Esophagus (tissue), 2 donors: Measurements from ENCODE around the gene FBXL7. TPM values are rescaled to one million over a fixed set of nuclear protein-coding genes. Genes with fewer than 3 reads are reported as not detected.

Source experiments
- H3K27ac ChIP-seq, 2 donors: one replicate each; pipeline ENCODE4 v1.5.1; 2013; ENCODE audit warnings: low read depth in 2 of 2, mild to moderate bottlenecking in 2 of 2, inconsistent platforms in 1 of 2, low read length in 1 of 2, moderate library complexity in 1 of 2
- H3K27me3 ChIP-seq, 2 donors: one replicate each; pipeline ENCODE4 v1.6.1; 2013; ENCODE audit warnings: low read length in 2 of 2, control low read depth in 1 of 2, mild to moderate bottlenecking in 1 of 2; ENCODE audit not compliant: insufficient read depth in 2 of 2, control insufficient read depth in 1 of 2
- H3K36me3 ChIP-seq, 2 donors: one replicate each; pipeline ENCODE4 v1.6.1; 2013; ENCODE audit warnings: low read length in 1 of 2; ENCODE audit not compliant: control insufficient read depth in 2 of 2, insufficient read depth in 2 of 2
- H3K4me1 ChIP-seq, 2 donors: one replicate each; pipeline ENCODE4 v1.6.1; 2013; ENCODE audit warnings: low read length in 1 of 2; ENCODE audit not compliant: control insufficient read depth in 2 of 2, insufficient read depth in 2 of 2
- H3K4me3 ChIP-seq, 2 donors: one replicate each; pipeline ENCODE4 v1.5.1; 2013; ENCODE audit warnings: low read length in 2 of 2, mild to moderate bottlenecking in 2 of 2, low read depth in 1 of 2, moderate library complexity in 1 of 2
- H3K9me3 ChIP-seq, 2 donors: one replicate each; pipeline ENCODE4 v1.6.1; 2013; ENCODE audit warnings: mild to moderate bottlenecking in 2 of 2, low read depth in 1 of 2, low read length in 1 of 2, moderate library complexity in 1 of 2; ENCODE audit not compliant: control insufficient read depth in 2 of 2, insufficient read depth in 1 of 2
- WGBS, 2 donors: extraction: QIAGEN DNeasy Blood & Tissue Kit; methylation state at CpG; one replicate each; pipeline ENCODE4 v1.1.7; 2013; 5-methylcytosine and 5-hydroxymethylcytosine counted together
- polyA plus RNA-seq, 2 donors: library from polyadenylated mRNA; stranded (reverse); fragments of 200-250 nt; gene quantifications; one replicate each; pipeline ENCODE4 v1.2.3, GENCODE V29; 2013
- donor health status: healthy with polysubstance abuse.
- donor health status: Bipolar disorder and iron deficiency.

Gene FBXL7
- polyA plus RNA-seq, 2 donors: 1.8 to 4.4 TPM

- Histone ChIP-seq H3K36me3 (no peaks in the 10 kb centered on the region), H3K4me3 (no peak overlapping the region), H3K27me3 (peaks cover 0 to 2% of the 10 kb centered on the region in 2 donors), H3K4me1 (peaks cover 0 to 2% of the 10 kb centered on the region in 2 donors), H3K9me3 (no peaks in the 10 kb centered on the region), H3K27ac (no peak overlapping the region)
- 34 to 63% methylated on average over 4 of the region's 4 CpGs for WGBS, 2 donors
Measured at GRCh38 chr5:15646371-15646770, 146.4 kb downstream of the FBXL7 start.

- H3K27me3 ChIP-seq: peaks cover 0 to 2% of the 10 kb centered on the region in 2 donors
- no peaks in the 10 kb centered on the region for H3K9me3 ChIP-seq
- H3K4me1 ChIP-seq: peaks cover 0 to 2% of the 10 kb centered on the region in 2 donors
- H3K36me3 ChIP-seq: no peaks in the 10 kb centered on the region
- 71 to 83% methylated on average over 4 of the region's 4 CpGs for WGBS, 2 donors
- no peak overlapping the region for H3K4me3 ChIP-seq
- H3K27ac ChIP-seq: no peak overlapping the region
Measured at GRCh38 chr5:15647251-15647650, 147.3 kb downstream of the FBXL7 start.

- no peaks in the 10 kb centered on the region for H3K9me3 ChIP-seq
Measured at GRCh38 chr5:15650266-15650665, 150.3 kb downstream of the FBXL7 start.

GRCh38 chr5:15654779-15655178 lies 154.8 kb downstream of the FBXL7 start:
- no peak overlapping the region for H3K27ac ChIP-seq
- WGBS, 2 donors: 0 to 71% methylated on average over 1 of the region's 1 CpG
- H3K27me3 ChIP-seq: no peaks in the 10 kb centered on the region
- H3K4me1 ChIP-seq: no peaks in the 10 kb centered on the region
- H3K4me3 ChIP-seq: no peak overlapping the region
- no peaks in the 10 kb centered on the region for H3K36me3 ChIP-seq
- H3K9me3 ChIP-seq: no peaks in the 10 kb centered on the region

More at GRCh38 chr5:15650266-15650665, 150.3 kb downstream of the FBXL7 start:
- Histone ChIP-seq H3K4me3 (no peak overlapping the region), H3K27ac (no peak overlapping the region), H3K4me1 (no peaks in the 10 kb centered on the region), H3K36me3 (no peaks in the 10 kb centered on the region), H3K27me3 (no peaks in the 10 kb centered on the region)
- 81 to 87% methylated on average over 2 of the region's 2 CpGs for WGBS, 2 donors

- Histone ChIP-seq H3K36me3 (no peaks in the 10 kb centered on the region), H3K4me1 (no peaks in the 10 kb centered on the region), H3K27ac (no peak overlapping the region), H3K27me3 (no peaks in the 10 kb centered on the region), H3K4me3 (no peak overlapping the region), H3K9me3 (no peaks in the 10 kb centered on the region)
- 80 to 90% methylated on average over 4 of the region's 4 CpGs for WGBS, 2 donors
Measured at GRCh38 chr5:15655683-15656082, 155.7 kb downstream of the FBXL7 start.

GRCh38 chr5:15664961-15665360 lies 165.0 kb downstream of the FBXL7 start:
- no peaks in the 10 kb centered on the region for H3K4me1 ChIP-seq
- no peaks in the 10 kb centered on the region for H3K36me3 ChIP-seq
- no peaks in the 10 kb centered on the region for H3K27me3 ChIP-seq
- no peak overlapping the region for H3K4me3 ChIP-seq
- H3K27ac ChIP-seq: no peak overlapping the region
- H3K9me3 ChIP-seq: no peaks in the 10 kb centered on the region

- Histone ChIP-seq H3K4me1 (no peaks in the 10 kb centered on the region), H3K4me3 (no peak overlapping the region)
- 92 to 97% methylated on average over 2 of the region's 2 CpGs for WGBS, 2 donors
Measured at GRCh38 chr5:15669826-15670225, 169.8 kb downstream of the FBXL7 start.

GRCh38 chr5:15674716-15675115 lies 174.7 kb downstream of the FBXL7 start:
- H3K36me3 ChIP-seq: no peaks in the 10 kb centered on the region
- H3K27me3 ChIP-seq: no peaks in the 10 kb centered on the region
- WGBS, 2 donors: 71 to 82% methylated on average over 2 of the region's 2 CpGs
- H3K4me1 ChIP-seq: no peaks in the 10 kb centered on the region
- H3K4me3 ChIP-seq: no peak overlapping the region
- H3K9me3 ChIP-seq: no peaks in the 10 kb centered on the region
- H3K27ac ChIP-seq: no peak overlapping the region

More at GRCh38 chr5:15669826-15670225, 169.8 kb downstream of the FBXL7 start:
- Histone ChIP-seq H3K9me3 (no peaks in the 10 kb centered on the region), H3K36me3 (no peaks in the 10 kb centered on the region), H3K27ac (no peak overlapping the region), H3K27me3 (no peaks in the 10 kb centered on the region)

GRCh38 chr5:15676591-15676990 lies 176.6 kb downstream of the FBXL7 start:
- H3K4me3 ChIP-seq: no peak overlapping the region
- H3K4me1 ChIP-seq: no peaks in the 10 kb centered on the region
- no peak overlapping the region for H3K27ac ChIP-seq
- WGBS, 2 donors: 58 to 73% methylated on average over 1 of the region's 1 CpG
- H3K9me3 ChIP-seq: no peaks in the 10 kb centered on the region
- H3K27me3 ChIP-seq: no peaks in the 10 kb centered on the region
- H3K36me3 ChIP-seq: no peaks in the 10 kb centered on the region

- Histone ChIP-seq H3K36me3 (no peaks in the 10 kb centered on the region), H3K9me3 (no peaks in the 10 kb centered on the region), H3K27me3 (no peaks in the 10 kb centered on the region), H3K27ac (no peak overlapping the region), H3K4me3 (no peak overlapping the region), H3K4me1 (no peaks in the 10 kb centered on the region)
- 85 to 89% methylated on average over 4 of the region's 4 CpGs for WGBS, 2 donors
Measured at GRCh38 chr5:15679161-15679560, 179.2 kb downstream of the FBXL7 start.
